NCI-H187 (cell line): ENCODE data around the gene TRPC6.

Experiments used
- DNase-seq, 2 experiments: peaks; one replicate each; lab custom pipeline; 2025; lab: John Stamatoyannopoulos, UW

The TRPC6 gene

GRCh38 chr11:101583251-101584128, at the start of gene TRPC6:
Gene TRPC6, minus strand, starts transcription at chr11:101584007. Its CDS starts 504 bp downstream, at chr11:101583503.
- DNase-seq = no peak

DNA sequence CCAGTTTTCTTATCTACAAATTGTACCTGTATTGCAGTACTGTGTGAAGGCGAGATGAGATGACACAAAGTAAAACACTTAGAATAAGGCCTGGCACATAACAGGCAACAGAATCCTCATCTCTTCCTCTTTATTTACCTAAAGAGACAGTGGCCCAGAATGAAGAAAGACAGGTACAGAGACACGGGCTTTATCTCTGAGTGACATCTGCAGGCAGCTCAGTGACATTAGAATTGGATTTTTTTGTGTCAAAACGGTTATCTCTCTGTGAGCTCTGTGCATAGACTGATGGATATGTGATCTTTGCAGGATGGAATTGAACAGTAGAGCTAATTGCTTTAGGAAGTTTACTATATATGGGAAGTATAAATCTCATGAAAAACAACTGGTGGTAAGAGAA, 36.2 kb upstream of the TRPC6 start:
- no peak for DNase-seq

GRCh38 chr11:101618709-101619108, 34.9 kb upstream of the TRPC6 start:
- no peak for DNase-seq

DNA sequence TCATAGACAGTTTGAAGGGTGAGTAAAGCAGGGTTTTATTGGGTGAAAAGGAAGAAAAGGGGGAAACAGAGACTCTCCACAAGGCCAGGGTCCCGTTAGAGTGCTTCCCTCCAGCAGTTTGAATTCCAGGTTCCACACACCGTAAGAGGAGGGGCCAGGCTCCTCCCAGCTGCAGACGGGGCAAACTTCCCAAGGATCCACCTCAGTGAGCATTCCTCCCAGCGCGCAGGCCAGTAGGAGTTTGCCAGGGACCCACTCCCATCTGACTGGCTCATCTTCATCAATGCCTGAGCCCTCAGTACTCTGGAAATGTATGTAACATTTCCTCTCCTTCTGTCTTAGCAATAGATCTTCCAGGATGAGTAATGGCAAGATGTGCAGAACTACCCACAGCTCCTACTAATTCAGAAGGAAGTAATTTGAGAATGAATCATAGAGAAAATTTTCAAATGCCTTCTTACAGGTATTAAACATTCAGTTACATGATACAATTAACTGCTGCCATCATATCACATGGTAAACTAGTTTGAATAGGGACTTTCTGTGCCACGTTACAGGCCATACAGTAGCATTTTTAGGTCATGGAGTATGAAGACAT, 34.0 kb upstream of the TRPC6 start:
- no peak for DNase-seq

DNA sequence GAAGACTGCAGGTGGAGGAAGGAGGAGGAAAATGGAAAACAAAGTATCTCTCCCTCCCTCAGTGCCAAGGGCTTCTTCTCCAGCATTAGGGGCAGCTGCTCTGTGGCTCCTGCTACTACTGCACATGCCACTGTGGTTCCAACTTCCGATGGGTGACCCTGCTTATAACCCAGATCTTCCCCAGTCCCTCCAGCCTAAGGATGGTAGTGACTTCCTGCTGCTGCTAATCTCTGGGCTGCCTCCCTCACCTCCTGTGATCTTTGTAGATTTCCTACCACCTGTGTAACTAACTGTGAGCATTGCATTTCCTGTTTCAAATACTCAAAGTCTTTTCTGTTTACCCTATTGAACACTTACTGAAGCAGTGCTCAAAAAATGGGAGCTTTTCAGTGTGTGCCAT, 28.7 kb upstream of the TRPC6 start:
- no peak for DNase-seq

- no peak for DNase-seq
Observed at GRCh38 chr11:101600924-101601323, 17.1 kb upstream of the TRPC6 start.

DNA sequence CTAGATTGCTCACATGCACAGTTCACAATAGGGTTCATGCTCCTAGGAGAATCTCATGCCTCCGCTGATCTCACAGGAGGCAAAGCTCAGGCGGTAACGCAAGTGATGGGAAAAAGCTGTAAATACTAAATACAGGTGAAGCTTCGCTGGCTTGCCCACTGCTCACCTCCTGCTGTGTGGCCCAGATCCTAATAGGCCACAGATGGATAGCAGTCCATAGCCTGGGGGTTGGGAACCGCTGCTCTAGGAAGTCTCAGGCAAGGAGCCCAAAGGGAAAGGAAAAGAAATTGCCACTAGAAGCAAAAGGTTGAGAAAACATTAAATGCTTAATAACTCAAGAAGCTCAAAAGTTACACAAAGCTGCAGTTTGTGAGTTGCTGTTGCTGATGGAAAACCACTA, 3.2 kb upstream of the TRPC6 start:
- DNase-seq = no peak

DNA sequence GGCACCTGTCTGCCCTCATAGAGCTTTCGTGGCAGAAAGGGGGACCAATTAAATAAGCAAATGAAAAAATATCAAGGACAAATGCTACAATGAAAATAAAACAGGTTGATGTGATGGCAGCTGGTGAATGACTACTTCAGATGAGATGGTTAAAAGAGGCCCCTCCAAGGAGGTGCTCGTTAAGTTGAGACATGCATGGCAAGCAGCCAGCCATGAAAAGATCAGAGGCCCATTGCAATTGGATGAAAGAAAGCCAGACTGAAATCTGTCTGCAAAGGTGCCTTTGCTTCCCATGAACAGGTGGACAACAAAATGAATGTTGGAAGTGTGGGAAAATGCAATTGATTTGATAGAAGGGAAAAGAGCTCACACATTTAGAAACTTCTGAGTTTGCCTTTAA, 848 bp upstream of the TRPC6 start:
- peak in 1 of 2 experiments; percentile 4 for DNase-seq

DNA sequence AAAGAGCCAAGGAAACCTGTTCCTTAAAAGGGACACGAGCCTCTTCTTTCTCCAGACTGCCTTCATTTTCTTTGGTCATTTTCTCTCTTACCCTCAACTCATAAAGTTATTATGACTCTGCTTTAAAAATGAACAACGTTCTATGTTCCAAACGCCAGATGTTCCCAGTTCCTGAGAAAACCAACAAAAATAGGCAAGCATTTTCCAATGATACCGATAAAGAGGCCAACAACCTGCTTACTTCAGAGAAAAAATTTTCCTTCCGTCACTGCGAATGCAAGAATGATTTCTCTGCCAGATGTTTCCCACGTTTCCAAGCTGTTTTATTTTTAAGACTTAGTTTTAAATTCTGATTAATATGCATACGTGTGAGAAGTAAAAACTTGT, 315 bp upstream of the TRPC6 start:
- no peak for DNase-seq

GRCh38 chr11:101582989-101583250, 887 bp downstream of the TRPC6 start:
- DNase-seq = no peak

GRCh38 chr11:101582236-101582988, 1.4 kb downstream of the TRPC6 start:
- no peak for DNase-seq

GRCh38 chr11:101577461-101577860, 6.3 kb downstream of the TRPC6 start:
- no peak for DNase-seq

DNA sequence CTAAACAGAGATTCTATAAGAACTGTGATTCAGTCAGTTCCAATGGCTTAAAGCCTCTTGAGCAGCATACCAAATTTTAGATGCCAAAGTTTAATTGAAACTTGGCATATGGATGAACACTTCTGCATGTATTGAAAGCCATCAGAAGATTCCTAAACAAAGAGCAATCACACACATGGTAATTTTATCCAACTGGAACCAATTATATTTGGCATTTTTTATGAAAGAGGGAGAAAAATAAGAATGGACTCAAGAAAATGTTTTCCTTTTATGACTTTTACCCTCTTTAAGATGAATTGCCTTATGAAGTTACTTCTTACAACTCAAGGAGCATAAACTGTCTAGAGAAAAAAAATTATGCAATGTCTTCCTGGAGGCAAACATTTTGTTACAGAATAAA, 7.4 kb downstream of the TRPC6 start:
- DNase-seq = no peak

DNA sequence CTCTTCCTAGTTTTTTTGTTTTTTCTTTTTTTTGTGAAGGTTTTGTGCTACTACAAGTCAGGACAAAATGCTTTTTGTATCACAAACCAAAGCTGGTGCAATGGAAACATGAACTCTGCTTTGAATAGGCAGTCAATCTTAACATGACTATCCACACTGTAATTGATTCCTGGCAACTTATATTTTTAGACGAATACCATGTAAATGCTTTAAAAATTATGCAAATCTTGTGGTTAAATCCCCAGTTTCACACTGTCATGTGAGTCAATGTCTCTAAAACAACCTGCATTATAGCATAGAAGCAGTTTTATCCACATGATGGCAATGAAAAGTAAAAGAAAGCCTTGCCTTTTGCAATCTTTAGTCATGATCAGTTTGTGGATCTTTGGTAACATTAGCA, 8.9 kb downstream of the TRPC6 start:
- no peak for DNase-seq

GRCh38 chr11:101567071-101567470, 16.7 kb downstream of the TRPC6 start:
- DNase-seq = no peak

DNA sequence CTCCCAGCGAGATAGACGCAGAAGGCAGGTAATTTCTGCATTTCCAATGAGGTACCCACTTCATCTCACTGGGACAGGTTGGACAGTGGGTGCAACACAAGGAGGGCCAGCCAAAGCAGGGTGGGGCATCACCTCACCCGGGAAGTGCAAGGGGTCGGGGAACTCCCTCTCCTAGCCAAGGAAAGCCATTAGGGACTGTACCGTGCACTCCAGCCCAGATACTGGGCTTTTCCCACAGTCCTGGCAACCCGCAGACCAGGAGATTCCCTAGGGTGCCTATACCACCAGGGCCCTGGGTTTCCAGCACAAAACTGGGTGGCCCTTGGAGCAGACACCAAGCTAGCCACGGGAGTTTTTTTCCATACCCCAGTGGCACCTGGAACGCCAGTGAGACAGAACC, 17.2 kb downstream of the TRPC6 start:
- DNase-seq = no peak

DNA sequence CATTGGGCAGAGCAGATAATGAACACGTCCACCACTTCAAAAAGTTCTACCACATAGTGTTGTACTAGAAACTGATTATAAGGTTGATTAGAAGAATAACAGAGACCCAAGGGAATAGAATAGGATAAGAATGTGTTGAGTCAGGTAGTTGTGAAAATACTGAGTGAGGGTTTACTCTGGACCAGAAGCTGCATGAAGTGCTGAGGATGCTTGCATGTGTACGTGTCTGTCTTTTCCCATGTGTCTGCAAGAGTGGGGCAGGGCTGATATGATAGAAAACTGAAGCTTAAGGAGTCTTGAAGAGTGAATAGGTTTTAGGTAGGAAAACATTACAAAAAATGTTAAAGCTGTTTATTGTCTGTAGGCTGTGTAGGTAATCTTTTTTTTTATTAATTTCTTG, 20.6 kb downstream of the TRPC6 start:
- DNase-seq = no peak

DNA sequence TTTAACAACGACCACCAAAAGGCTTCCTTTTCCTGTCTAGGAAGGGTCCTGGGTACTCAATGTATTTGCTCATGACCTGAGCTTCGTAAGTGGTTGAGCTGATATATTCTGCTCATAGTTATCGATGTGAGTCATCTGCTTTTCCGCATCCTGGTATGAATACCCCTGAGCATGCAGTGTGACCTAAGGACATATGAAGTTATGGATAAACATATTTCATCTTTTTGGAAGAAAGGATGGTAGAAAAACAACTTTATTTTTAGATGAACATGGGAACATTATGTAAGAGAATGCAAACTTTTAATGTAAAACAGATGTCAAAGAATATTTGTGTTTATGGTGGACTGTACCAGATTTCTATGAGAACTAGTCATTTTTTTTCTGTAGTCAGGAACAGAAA, 28.4 kb downstream of the TRPC6 start:
- DNase-seq = no peak

- no peak for DNase-seq
Observed at GRCh38 chr11:101553891-101554292, 29.9 kb downstream of the TRPC6 start.

GRCh38 chr11:101552888-101553287, 30.9 kb downstream of the TRPC6 start:
- DNase-seq = no peak

DNA sequence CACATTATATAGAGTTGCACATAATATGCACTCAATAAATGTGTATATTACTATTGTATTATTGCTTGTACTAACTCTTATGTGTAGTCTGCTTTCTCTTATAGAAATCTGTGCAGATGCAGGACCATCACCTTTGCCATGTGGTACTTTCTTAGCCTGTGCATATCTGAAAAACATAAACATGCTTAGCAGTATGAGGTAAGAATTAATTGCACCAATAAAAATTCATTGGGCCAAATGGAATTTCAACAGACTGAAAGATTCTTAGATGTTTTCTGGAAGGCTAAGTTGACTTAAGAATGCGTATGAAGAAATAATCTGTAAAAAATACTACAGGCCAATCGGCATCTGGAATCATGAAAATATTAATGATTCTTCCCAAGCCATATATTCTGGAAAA, 55.3 kb downstream of the TRPC6 start:
- no peak for DNase-seq

DNA sequence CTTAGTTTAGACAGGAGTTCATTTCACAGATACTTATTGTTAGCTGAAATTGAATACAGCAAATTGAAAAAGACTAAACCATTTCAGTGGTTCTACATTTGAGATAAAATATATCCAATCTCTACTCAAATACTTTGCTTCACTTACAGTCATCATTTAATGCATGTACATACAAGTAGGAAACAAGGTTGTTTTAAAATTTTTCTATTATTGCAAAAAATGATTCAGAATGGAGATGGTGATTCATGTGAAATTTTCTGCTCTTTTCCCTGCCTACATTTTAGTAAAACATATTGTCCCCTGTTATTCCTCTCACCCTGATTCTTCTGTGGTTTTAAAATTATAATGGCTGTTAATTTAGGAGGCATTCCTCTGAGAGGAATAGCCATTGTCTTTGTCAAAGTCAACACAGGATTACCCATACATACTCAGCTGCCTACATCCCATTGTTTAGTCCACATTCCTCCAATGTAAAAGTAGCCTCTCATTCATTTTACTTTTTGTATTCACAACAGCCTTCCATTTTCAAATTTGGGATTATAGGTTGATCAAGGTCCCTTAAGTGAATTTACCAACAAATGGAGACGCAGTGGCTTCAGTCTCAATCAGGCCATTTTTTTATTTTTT, 60.1 kb downstream of the TRPC6 start:
- no peak for DNase-seq

- no peak for DNase-seq
Observed at GRCh38 chr11:101523193-101523592, 60.6 kb downstream of the TRPC6 start.
